HepG2 (cell line): ENCODE results near the gene BTBD1. TPM values are rescaled to one million over a fixed set of nuclear protein-coding genes. Genes with fewer than 3 reads are reported as not detected.
A peak's percentile ranks its signal among the peaks of the same experiment; 100 is the strongest.

ENCODE experiments used
- AFF4 ChIP-seq: sonication (generic); formaldehyde crosslinking; IDR thresholded peaks from 2 replicates; pipeline ENCODE4 v1.4.0; 2020; ENCODE audit warnings: missing genetic modification reagents
- ATF3 ChIP-seq: sonication (generic); formaldehyde crosslinking; IDR thresholded peaks from 2 replicates; pipeline ENCODE4 v1.4.0; 2020; ENCODE audit warnings: missing genetic modification reagents
- FOXC1 ChIP-seq: sonication (generic); formaldehyde crosslinking; IDR thresholded peaks from 2 replicates; pipeline ENCODE4 v1.8.0; 2022; ENCODE audit warnings: mild to moderate bottlenecking, missing genetic modification reagents, borderline replicate concordance
- HNF1A ChIP-seq, 2 experiments: sonication (generic) in 1 of 2; formaldehyde crosslinking in 1 of 2; IDR thresholded peaks; 2 replicates each; pipeline versions ENCODE4 v1.4.0 to v1.6.1; 2016 to 2020; ENCODE audit warnings: borderline replicate concordance in 1 of 2, low read depth in 1 of 2, mild to moderate bottlenecking in 1 of 2, missing genetic modification reagents in 1 of 2
- JUN ChIP-seq: sonication (generic); formaldehyde crosslinking; IDR thresholded peaks from 2 replicates; pipeline ENCODE4 v1.4.0; 2020; ENCODE audit warnings: mild to moderate bottlenecking, missing genetic modification reagents
- PAXIP1 ChIP-seq: sonication (generic); formaldehyde crosslinking; conservative IDR thresholded peaks from 2 replicates; pipeline ENCODE4 v1.4.0; 2020; ENCODE audit warnings: mild to moderate bottlenecking, missing genetic modification reagents, moderate library complexity
- RBFOX2 ChIP-seq: fragments of 200-400 bp; formaldehyde crosslinking; IDR thresholded peaks from 2 replicates; pipeline ENCODE4 v1.6.1; 2017; ENCODE audit warnings: low read depth, mild to moderate bottlenecking, low read length
- RBM39 ChIP-seq: fragments of 200-400 bp; formaldehyde crosslinking; IDR thresholded peaks from one replicate; pipeline ENCODE4 v1.6.1; 2018; ENCODE audit warnings: antibody characterized with exemption, mild to moderate bottlenecking, low read depth, low read length; ENCODE audit not compliant: poor library complexity, severe bottlenecking
- REL ChIP-seq: sonication (generic); formaldehyde crosslinking; conservative IDR thresholded peaks from 2 replicates; pipeline ENCODE4 v1.8.0; 2022; ENCODE audit warnings: mild to moderate bottlenecking, missing genetic modification reagents, moderate library complexity
- TARDBP ChIP-seq: sonication (generic); formaldehyde crosslinking; IDR thresholded peaks from 2 replicates; pipeline ENCODE4 v1.8.0; 2022; ENCODE audit warnings: mild to moderate bottlenecking, missing genetic modification reagents
- ZFP91 ChIP-seq: sonication (generic); formaldehyde crosslinking; IDR thresholded peaks from 2 replicates; pipeline ENCODE4 v1.9.0; 2022; ENCODE audit warnings: missing genetic modification reagents, mild to moderate bottlenecking, borderline replicate concordance
- ZNF850 ChIP-seq: sonication (generic); formaldehyde crosslinking; conservative IDR thresholded peaks from 2 replicates; pipeline ENCODE4 v1.9.0; 2021; ENCODE audit warnings: mild to moderate bottlenecking, missing genetic modification reagents
- polyA plus RNA-seq, 8 experiments: library from polyadenylated mRNA; depleted of rRNA in 3 of 8; stranded (reverse) in 7 of 8; unstranded in 1 of 8; fragments of >200 nt; fragmentation: Illumina TruSeq in 4 of 8; extraction: Trizol in 4 of 8; gene quantifications; 2 replicates each; pipeline versions ENCODE4 v1.2.1 to v1.2.3, GENCODE V29; 2011 to 2016; ENCODE audit warnings: low read depth in 4 of 8, missing spikeins in 1 of 8, mixed read lengths in 1 of 8; ENCODE audit not compliant: insufficient read depth in 1 of 8
- total RNA-seq, 5 experiments: library from RNA; depleted of rRNA; stranded (reverse); fragments of >200 nt; fragmentation: Illumina TruSeq; extraction: Trizol; gene quantifications; 2 replicates each; pipeline ENCODE4 v1.2.3, GENCODE V29; 2016; ENCODE audit warnings: low read depth in 1 of 5

Gene BTBD1
- total and polyA plus RNA-seq, 2 of the 13 experiments (the other 11 are each of a cell fraction or from before 2014, with no cell fraction given): 32.1 to 53.9 TPM

GRCh38 chr15:83066734-83067637, at the start of gene BTBD1 (continued):
- TF ChIP-seq PAXIP1 (CRISPR knock-in tag) (peak; percentile 38; the same call in 1 of the 2 replicates), ZFP91 (peak; percentile 71; the same call in 1 of the 2 replicates), RBFOX2 (peak; percentile 98), AFF4 (CRISPR knock-in tag) (no peak), TARDBP (peak; percentile 82; the same call in 1 of the 2 replicates), HNF1A (IDR thresholded peaks at IDR 0.05; ENCODE audit: low read depth) (no peak), HNF1A (CRISPR knock-in tag; IDR thresholded peaks at IDR 0.05; ENCODE audit: borderline replicate concordance) (peak; percentile 77), JUN (CRISPR knock-in tag) (peak; percentile 29; the same call in 1 of the 2 replicates), ZNF850 (CRISPR knock-in tag) (0 out of 2 replicates have a peak, but pooled peaks have one; percentile 14), FOXC1 (CRISPR knock-in tag) (peak; percentile 35; the same call in 1 of the 2 replicates), REL (CRISPR knock-in tag) (no peak), RBM39 (peak; percentile 79), ATF3 (CRISPR knock-in tag) (peak; percentile 48; the same call in 1 of the 2 replicates)
